Neuronal stem cell (in vitro differentiated cells): ENCODE results near the gene IDI2.

Experiments used
- DNase-seq: peaks from one replicate; pipeline ENCODE4 v3.0.0-alpha.2; 2013; ENCODE audit warnings: low spot score
- H2AFZ ChIP-seq: one replicate; pipeline ENCODE4 v1.6.1; 2013; ENCODE audit warnings: mild to moderate bottlenecking, low read length, inconsistent platforms
- H2AK5ac ChIP-seq: 2 replicates; pipeline ENCODE4 v1.6.1; 2013; ENCODE audit warnings: low read depth, mild to moderate bottlenecking, inconsistent platforms, low read length, moderate library complexity, mixed read lengths
- H2BK120ac ChIP-seq: 2 replicates; pipeline ENCODE4 v1.6.1; 2013; ENCODE audit warnings: low read depth, mild to moderate bottlenecking, inconsistent platforms, low read length, moderate library complexity, mixed read lengths
- H2BK12ac ChIP-seq: one replicate; pipeline ENCODE4 v1.6.1; 2013; ENCODE audit warnings: low read length, inconsistent platforms
- H2BK15ac ChIP-seq: 2 replicates; pipeline ENCODE4 v1.6.1; 2013; ENCODE audit warnings: mild to moderate bottlenecking, low read length, inconsistent platforms, mixed read lengths
- H2BK5ac ChIP-seq: one replicate; pipeline ENCODE4 v1.6.1; 2013; ENCODE audit warnings: inconsistent platforms, mild to moderate bottlenecking, low read length, moderate library complexity
- H3K14ac ChIP-seq: one replicate; pipeline ENCODE4 v1.6.1; 2013; ENCODE audit warnings: low read length, inconsistent platforms
- H3K18ac ChIP-seq: 2 replicates; pipeline ENCODE4 v1.6.1; 2013; ENCODE audit warnings: low read length, inconsistent platforms
- H3K23ac ChIP-seq: 2 replicates; pipeline ENCODE4 v1.6.1; 2013; ENCODE audit warnings: low read depth, mild to moderate bottlenecking, mixed read lengths, low read length, inconsistent platforms; ENCODE audit not compliant: poor library complexity
- H3K27ac ChIP-seq: replicated peaks from 3 replicates; pipeline ENCODE4 v1.5.1; 2013; ENCODE audit warnings: low read length, inconsistent platforms
- H3K27me3 ChIP-seq, 3 experiments: 2 replicates each; pipeline ENCODE4 v1.6.1; 2013; ENCODE audit warnings: low read length in 3 of 3, mild to moderate bottlenecking in 2 of 3, inconsistent platforms in 1 of 3, low read depth in 1 of 3, mixed read lengths in 1 of 3, moderate library complexity in 1 of 3; ENCODE audit not compliant: control insufficient read depth in 3 of 3, insufficient read depth in 3 of 3
- H3K36me3 ChIP-seq, 2 donors: replicated peaks in 1 of 2; 2 replicates each; pipeline ENCODE4 v1.6.1; 2013; ENCODE audit warnings: low read length in 2 of 2; ENCODE audit not compliant: control insufficient read depth in 2 of 2, insufficient read depth in 2 of 2
- H3K4ac ChIP-seq: 2 replicates; pipeline ENCODE4 v1.6.1; 2013; ENCODE audit warnings: inconsistent platforms, mild to moderate bottlenecking, low read length, moderate library complexity
- H3K4me1 ChIP-seq, 2 donors: 1 replicate in 1 of 2; 2 replicates in 1 of 2; pipeline ENCODE4 v1.6.1; 2013; ENCODE audit warnings: low read length in 2 of 2, low read depth in 1 of 2; ENCODE audit not compliant: control insufficient read depth in 2 of 2, insufficient read depth in 1 of 2
- H3K4me2 ChIP-seq: one replicate; pipeline ENCODE4 v1.6.1; 2013; ENCODE audit warnings: mild to moderate bottlenecking, low read length, inconsistent platforms; ENCODE audit not compliant: insufficient read depth, poor library complexity, severe bottlenecking
- H3K4me3 ChIP-seq, 2 donors: 2 replicates each; pipeline ENCODE4 v1.5.1; 2013; ENCODE audit warnings: low read length in 2 of 2, mild to moderate bottlenecking in 2 of 2, inconsistent platforms in 1 of 2, moderate library complexity in 1 of 2
- H3K79me1 ChIP-seq: one replicate; pipeline ENCODE4 v1.6.1; 2013; ENCODE audit warnings: low read depth, mild to moderate bottlenecking, inconsistent platforms, low read length, moderate library complexity
- H3K9ac ChIP-seq: one replicate; pipeline ENCODE4 v1.6.1; 2013; ENCODE audit warnings: mild to moderate bottlenecking, low read depth, low read length, inconsistent platforms; ENCODE audit not compliant: poor library complexity
- H3K9me3 ChIP-seq, 2 donors: replicated peaks in 1 of 2; 2 replicates each; pipeline versions ENCODE3 to v1.6.1; 2013; ENCODE audit warnings: low read length in 2 of 2, mild to moderate bottlenecking in 2 of 2, inconsistent platforms in 1 of 2, low read depth in 1 of 2, mixed read lengths in 1 of 2, moderate library complexity in 1 of 2; ENCODE audit not compliant: control insufficient read depth in 2 of 2, insufficient read depth in 1 of 2
- H4K8ac ChIP-seq: one replicate; pipeline ENCODE4 v1.6.1; 2013; ENCODE audit warnings: low read depth, mild to moderate bottlenecking, inconsistent platforms, low read length, moderate library complexity
- H4K91ac ChIP-seq: one replicate; pipeline ENCODE4 v1.6.1; 2013; ENCODE audit warnings: low read length, low read depth, mild to moderate bottlenecking, inconsistent platforms; ENCODE audit not compliant: poor library complexity
- WGBS, 2 donors: extraction: QIAGEN DNeasy Blood & Tissue Kit; methylation state at CpG; one replicate each; pipeline ENCODE4 v1.1.7; 2013; ENCODE audit warnings: missing lambda C conversion rate in 2 of 2, mixed read lengths in 1 of 2; ENCODE audit not compliant: insufficient read length in 2 of 2, insufficient replicate concordance in 1 of 2; ENCODE audit errors: extremely low coverage in 2 of 2; 5-methylcytosine and 5-hydroxymethylcytosine counted together

The IDI2 gene

GRCh38 chr10:986137-986825, 39.4 kb downstream of the IDI2 start:
- Histone ChIP-seq H4K91ac (no peak overlapping the region), H4K8ac (no peak overlapping the region), H3K9ac (no peak overlapping the region), H3K4me2 (no peak overlapping the region), H3K18ac (no peak overlapping the region), H3K4me3 (no peak overlapping the region), H2AFZ (no peak overlapping the region), H2BK5ac (no peak overlapping the region), H3K79me1 (peaks cover 5% of the 10 kb centered on the region), H2AK5ac (no peak overlapping the region), H2BK120ac (no peak overlapping the region), H3K14ac (no peak overlapping the region), H3K27me3 (no peaks in the 10 kb centered on the region), H3K27ac (no peak overlapping the region), H3K36me3 (peaks cover 0 to 20% of the 10 kb centered on the region in 2 donors), H3K4ac (no peak overlapping the region), H3K4me1 (peaks cover 7 to 12% of the 10 kb centered on the region in 2 donors), H2BK12ac (no peak overlapping the region), H3K9me3 (no peaks in the 10 kb centered on the region), H2BK15ac (no peak overlapping the region), H3K23ac (no peak overlapping the region)
- DNase-seq = no peak
- WGBS, 2 donors = no CpG with 5 or more reads among the region's 7 CpGs

DNA sequence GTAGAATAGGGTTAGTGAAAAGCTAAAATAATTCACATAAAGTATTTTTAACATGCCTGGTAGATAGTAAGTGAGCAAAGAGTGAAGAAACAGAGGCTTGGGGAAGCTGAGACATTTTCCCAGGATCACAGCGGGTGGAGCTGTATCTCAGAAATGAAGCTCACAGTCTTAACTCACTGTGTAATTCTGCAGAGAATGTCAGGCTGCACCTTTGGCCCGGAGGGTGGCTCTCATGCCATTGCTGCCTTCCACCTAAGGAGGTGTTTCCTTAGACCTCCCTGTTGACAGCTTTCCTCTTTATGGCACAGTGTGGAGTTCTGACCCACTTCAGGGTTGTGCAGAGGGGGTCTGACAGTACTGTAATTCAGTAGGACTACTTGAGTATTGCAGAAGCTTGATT, 40.3 kb downstream of the IDI2 start:
- no peak overlapping the region for H3K4me3 ChIP-seq
- peaks cover 5% of the 10 kb centered on the region for H3K79me1 ChIP-seq
- no peak overlapping the region for H2BK15ac ChIP-seq
- no peak overlapping the region for H3K9ac ChIP-seq
- H3K14ac ChIP-seq = no peak overlapping the region
- H3K23ac ChIP-seq = no peak overlapping the region
- H3K27ac ChIP-seq = no peak overlapping the region
- no peak overlapping the region for H2BK12ac ChIP-seq
- H2BK120ac ChIP-seq = no peak overlapping the region
- H4K91ac ChIP-seq = no peak overlapping the region
- no peaks in the 10 kb centered on the region for H3K27me3 ChIP-seq
- no peak for DNase-seq
- no CpG with 5 or more reads among the region's 2 CpGs for WGBS, 2 donors
- peaks cover 2 to 9% of the 10 kb centered on the region in 2 donors for H3K9me3 ChIP-seq
- no peak overlapping the region for H3K4me2 ChIP-seq
- no peak overlapping the region for H3K4ac ChIP-seq
- no peak overlapping the region for H2BK5ac ChIP-seq
- no peak overlapping the region for H2AK5ac ChIP-seq
- no peak overlapping the region for H3K18ac ChIP-seq
- no peak overlapping the region for H4K8ac ChIP-seq
- H2AFZ ChIP-seq = no peak overlapping the region
- peaks cover 0 to 13% of the 10 kb centered on the region in 2 donors for H3K36me3 ChIP-seq
- H3K4me1 ChIP-seq = peaks cover 7 to 12% of the 10 kb centered on the region in 2 donors

DNA sequence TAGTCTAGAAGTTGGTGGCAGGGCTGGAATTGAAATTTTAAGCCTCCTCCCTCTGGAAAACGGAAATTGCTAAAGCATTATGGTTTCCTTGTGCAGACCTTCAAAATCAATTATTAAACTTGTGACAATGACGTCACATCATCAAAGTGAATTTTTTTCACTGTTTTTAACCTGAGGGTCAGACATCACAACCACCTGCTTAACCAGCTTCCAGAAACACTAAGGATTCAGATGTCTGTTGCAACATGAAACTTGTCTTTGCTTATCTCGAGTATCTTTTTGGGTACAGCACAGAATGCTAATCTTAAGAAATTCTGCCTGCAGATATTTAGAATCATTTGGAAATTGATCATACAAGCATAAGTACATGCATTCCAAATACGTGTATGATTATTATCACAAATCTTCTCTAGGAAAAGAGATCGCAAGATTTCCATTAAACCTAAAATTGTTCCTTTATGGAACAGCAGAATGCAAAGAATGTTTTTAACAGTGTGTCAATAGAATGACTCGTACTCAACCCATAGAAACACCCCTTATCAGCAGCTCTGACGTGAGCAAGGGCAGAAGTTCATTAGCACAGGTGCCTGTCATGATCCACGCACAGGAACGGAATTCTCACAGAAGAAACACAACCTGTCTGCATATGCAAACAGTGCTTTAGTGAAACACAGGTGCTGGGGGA, 41.5 kb downstream of the IDI2 start:
- no CpG with 5 or more reads among the region's 9 CpGs for WGBS, 2 donors
- no peak overlapping the region for H3K4me3 ChIP-seq
- H2BK5ac ChIP-seq = no peak overlapping the region
- no peak overlapping the region for H3K4ac ChIP-seq
- peaks cover 0 to 3% of the 10 kb centered on the region in 2 donors for H3K36me3 ChIP-seq
- H3K23ac ChIP-seq = no peak overlapping the region
- no peak overlapping the region for H2BK12ac ChIP-seq
- H3K9ac ChIP-seq = no peak overlapping the region
- H3K4me1 ChIP-seq = peaks cover 4 to 5% of the 10 kb centered on the region in 2 donors
- H3K4me2 ChIP-seq = no peak overlapping the region
- no peak overlapping the region for H3K27ac ChIP-seq
- H3K27me3 ChIP-seq = no peaks in the 10 kb centered on the region
- H3K79me1 ChIP-seq = peaks cover 1% of the 10 kb centered on the region
- H3K18ac ChIP-seq = no peak overlapping the region
- peaks cover 10 to 20% of the 10 kb centered on the region in 2 donors for H3K9me3 ChIP-seq
- no peak overlapping the region for H2AK5ac ChIP-seq
- H4K8ac ChIP-seq = no peak overlapping the region
- DNase-seq = no peak
- H2BK15ac ChIP-seq = no peak overlapping the region
- H3K14ac ChIP-seq = no peak overlapping the region
- no peak overlapping the region for H2AFZ ChIP-seq
- H2BK120ac ChIP-seq = no peak overlapping the region
- H4K91ac ChIP-seq = no peak overlapping the region

DNA sequence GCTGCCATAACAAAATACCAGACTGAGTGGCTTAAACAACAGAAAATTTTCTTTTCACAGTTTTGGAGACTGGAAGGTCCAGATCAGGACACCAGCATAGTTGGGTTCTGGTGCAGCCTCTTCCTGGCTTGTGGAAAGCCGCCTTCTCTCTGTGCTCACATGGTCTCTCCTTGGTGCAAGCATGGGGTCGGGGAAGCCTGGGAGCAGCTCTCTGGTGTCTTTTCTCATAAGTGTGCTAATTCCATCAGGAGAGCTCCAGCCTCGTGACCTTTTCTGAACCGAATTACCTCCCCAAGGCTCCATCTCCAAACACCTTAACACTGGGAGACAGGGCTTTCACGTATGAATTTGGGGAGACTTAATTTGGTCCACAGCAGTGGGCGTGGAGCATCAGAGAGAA, 42.3 kb downstream of the IDI2 start:
- Histone ChIP-seq H2BK120ac (no peak overlapping the region), H2BK5ac (no peak overlapping the region), H3K4me1 (peaks cover 3 to 5% of the 10 kb centered on the region in 2 donors), H3K14ac (no peak overlapping the region), H3K36me3 (peaks cover 0 to 3% of the 10 kb centered on the region in 2 donors), H3K18ac (no peak overlapping the region), H3K9me3 (peaks cover 12 to 27% of the 10 kb centered on the region in 2 donors), H2BK15ac (no peak overlapping the region), H3K4me3 (no peak overlapping the region), H4K8ac (no peak overlapping the region), H3K27me3 (no peaks in the 10 kb centered on the region), H3K4ac (no peak overlapping the region), H2BK12ac (peak overlapping the region; percentile 48), H3K27ac (no peak overlapping the region), H4K91ac (no peak overlapping the region), H3K23ac (no peak overlapping the region), H2AFZ (no peak overlapping the region), H3K79me1 (no peaks in the 10 kb centered on the region), H3K4me2 (no peak overlapping the region), H3K9ac (no peak overlapping the region), H2AK5ac (no peak overlapping the region)
- DNase-seq = no peak
- WGBS, 2 donors = no CpG with 5 or more reads among the region's 6 CpGs
